IPS DF 19.7 (cell line): ENCODE data around the gene FUBP1.
"Not testable (repeated sequence)": the region's sequence is repeated elsewhere in the genome, so short reads cannot be mapped to it uniquely, and the experiment has no call there.

Source experiments
- DNase-seq: peaks from one replicate; pipeline ENCODE4 v3.0.0-alpha.2; 2013; ENCODE audit warnings: low read depth, low spot score

The FUBP1 gene

GRCh38 chr1:77978969-77979876 lies at the start of gene FUBP1:
Gene FUBP1 (minus strand): TSS chr1:77979072. CDS start chr1:77979004, 68 bp downstream.
- peak; percentile 95 for DNase-seq

GRCh38 chr1:78021134-78021533 lies 42.3 kb upstream of the FUBP1 start:
- not testable (repeated sequence) for DNase-seq

GRCh38 chr1:78019024-78019423 lies 40.2 kb upstream of the FUBP1 start:
- DNase-seq, result no peak

GRCh38 chr1:78015148-78015547 lies 36.3 kb upstream of the FUBP1 start:
- DNase-seq, result no peak

- no peak for DNase-seq
Observed at GRCh38 chr1:78011050-78011449, 32.2 kb upstream of the FUBP1 start.

- DNase-seq, result no peak
Observed at GRCh38 chr1:78009836-78010235, 31.0 kb upstream of the FUBP1 start.

GRCh38 chr1:78009276-78009675 lies 30.4 kb upstream of the FUBP1 start:
- no peak for DNase-seq

- DNase-seq, result no peak
Observed at GRCh38 chr1:78007677-78008341, 28.9 kb upstream of the FUBP1 start.

GRCh38 chr1:78006521-78006920 lies 27.6 kb upstream of the FUBP1 start:
- no peak for DNase-seq

- DNase-seq, result no peak
Observed at GRCh38 chr1:78005755-78006154, 26.9 kb upstream of the FUBP1 start.

- DNase-seq, result no peak
Observed at GRCh38 chr1:78005448-78005722, 26.5 kb upstream of the FUBP1 start.

GRCh38 chr1:78004719-78005447 lies 26.0 kb upstream of the FUBP1 start, which contains the start of gene DNAJB4:
Gene DNAJB4 (plus strand): TSS chr1:78004939. CDS start chr1:78005111, 172 bp downstream.
- DNase-seq, result peak; percentile 42

GRCh38 chr1:78003882-78004718 lies 25.2 kb upstream of the FUBP1 start:
- no peak for DNase-seq

- DNase-seq, result no peak
Observed at GRCh38 chr1:78003070-78003746, 24.3 kb upstream of the FUBP1 start.

- not testable (repeated sequence) for DNase-seq
Observed at GRCh38 chr1:78000536-78000935, 21.7 kb upstream of the FUBP1 start.

GRCh38 chr1:77996734-77997133 lies 17.9 kb upstream of the FUBP1 start:
- DNase-seq, result no peak

- DNase-seq, result no peak
Observed at GRCh38 chr1:77994117-77994705, 15.3 kb upstream of the FUBP1 start.

- DNase-seq, result no peak
Observed at GRCh38 chr1:77991638-77992037, 12.8 kb upstream of the FUBP1 start.

GRCh38 chr1:77990629-77991204 lies 11.8 kb upstream of the FUBP1 start:
- no peak for DNase-seq

GRCh38 chr1:77989744-77990143 lies 10.9 kb upstream of the FUBP1 start:
- DNase-seq, result no peak
